GM19395 (cell line): ENCODE results near the gene ACSL5.
"Not testable (repeated sequence)": the region's sequence is repeated elsewhere in the genome, so short reads cannot be mapped to it uniquely, and the experiment has no call there.

Source experiments
- ATAC-seq: cut with Tn5 transposase; IDR thresholded peaks from one replicate; pipeline ENCODE4 v1.9.1; 2021; ENCODE audit warnings: mild to moderate bottlenecking, moderate library complexity; ENCODE audit not compliant: unreplicated experiment

ACSL5 gene

GRCh38 chr10:112348759-112349158 lies 25.2 kb upstream of the ACSL5 start:
- ATAC-seq, result no peak

DNA sequence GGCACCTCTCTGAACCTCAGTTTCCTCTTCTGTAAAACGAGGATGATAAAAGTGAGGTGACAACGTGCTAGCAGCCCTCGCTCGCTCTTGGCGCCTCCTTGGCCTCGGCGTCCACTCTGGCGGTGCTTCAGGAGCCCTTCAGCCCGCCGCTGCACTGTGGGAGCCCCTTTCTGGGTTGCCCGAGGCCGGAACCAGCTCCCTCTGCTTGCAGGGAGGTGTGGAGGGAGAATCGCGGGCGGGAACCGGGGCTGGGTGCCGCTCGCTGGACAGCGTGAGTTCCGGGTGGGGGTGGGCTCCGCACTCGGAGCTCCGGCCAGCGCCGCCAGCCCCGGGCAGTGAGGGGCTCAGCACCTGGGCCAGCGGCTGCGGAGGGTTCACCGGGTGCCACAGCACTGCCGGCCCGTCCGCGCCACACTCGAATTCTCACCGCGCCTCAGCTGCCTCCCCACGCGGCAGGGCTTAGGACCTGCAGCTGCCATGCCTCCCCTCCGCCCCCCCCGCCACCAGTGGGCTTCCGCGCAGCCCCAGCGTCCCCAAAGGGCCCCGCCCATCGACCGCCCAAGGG lies 24.3 kb upstream of the ACSL5 start:
- no peak for ATAC-seq

DNA sequence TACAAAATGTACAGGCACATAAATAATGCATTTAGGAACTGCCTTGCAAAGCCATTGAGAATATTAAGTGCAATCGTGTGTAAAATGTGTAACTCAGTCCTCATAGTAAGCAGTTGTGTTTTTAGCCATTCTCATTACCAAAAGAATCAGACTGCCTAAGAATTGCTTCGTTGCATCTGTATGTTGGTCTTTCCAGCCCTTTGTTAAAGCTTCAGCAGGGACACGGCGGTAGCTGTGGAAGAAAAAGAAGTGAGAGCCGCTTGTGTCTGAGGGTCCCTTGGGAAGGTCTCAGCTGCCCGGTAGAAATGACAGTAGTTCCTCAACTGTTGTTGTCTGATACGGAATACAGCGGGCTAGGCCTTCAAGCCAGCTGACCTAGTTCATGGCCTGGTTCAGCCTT lies 22.8 kb upstream of the ACSL5 start:
- ATAC-seq, result no peak

GRCh38 chr10:112352044-112352443 lies 21.9 kb upstream of the ACSL5 start:
- no peak for ATAC-seq

DNA sequence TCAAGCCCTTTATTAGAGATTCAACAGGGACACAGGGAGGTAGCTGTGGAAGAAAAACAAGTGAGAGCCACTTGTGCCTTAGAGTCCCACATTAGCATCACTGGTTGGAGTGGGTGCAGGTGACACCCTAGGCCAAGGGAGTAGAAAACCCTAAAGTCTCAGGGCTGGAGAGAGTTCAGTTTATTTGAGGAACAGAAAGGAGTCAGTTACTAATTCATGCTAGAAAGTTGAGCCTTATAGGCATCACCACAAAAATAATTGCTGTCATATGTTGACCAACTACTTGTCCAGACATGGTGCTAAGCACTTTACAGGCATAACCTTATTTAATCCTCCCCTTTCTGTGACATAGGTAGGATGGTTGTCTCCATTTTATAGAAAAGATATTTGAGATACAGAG lies 20.9 kb upstream of the ACSL5 start:
- no peak for ATAC-seq

DNA sequence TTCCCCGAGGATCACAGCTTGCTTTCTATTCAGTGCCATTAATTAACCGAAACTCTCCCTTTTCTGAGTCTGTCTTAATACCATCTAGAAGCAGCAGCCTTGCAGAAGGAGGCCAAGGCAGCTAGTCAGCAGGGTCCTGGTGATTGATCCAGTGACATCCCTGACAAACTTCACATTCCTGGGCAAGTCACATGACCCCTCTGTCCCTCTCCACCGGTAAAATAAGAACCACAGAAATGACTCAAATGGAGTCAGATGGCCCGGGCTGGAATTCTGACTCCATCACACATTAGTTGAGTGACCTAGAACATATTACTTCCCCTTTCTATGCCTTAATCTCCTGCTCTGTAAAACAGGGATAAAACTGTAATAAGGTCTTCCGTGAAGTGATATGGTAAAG lies 17.2 kb upstream of the ACSL5 start:
- ATAC-seq, result no peak

- no peak for ATAC-seq
These were observed 14.2 kb upstream of the ACSL5 start for GRCh38 chr10:112359606-112360307.

DNA sequence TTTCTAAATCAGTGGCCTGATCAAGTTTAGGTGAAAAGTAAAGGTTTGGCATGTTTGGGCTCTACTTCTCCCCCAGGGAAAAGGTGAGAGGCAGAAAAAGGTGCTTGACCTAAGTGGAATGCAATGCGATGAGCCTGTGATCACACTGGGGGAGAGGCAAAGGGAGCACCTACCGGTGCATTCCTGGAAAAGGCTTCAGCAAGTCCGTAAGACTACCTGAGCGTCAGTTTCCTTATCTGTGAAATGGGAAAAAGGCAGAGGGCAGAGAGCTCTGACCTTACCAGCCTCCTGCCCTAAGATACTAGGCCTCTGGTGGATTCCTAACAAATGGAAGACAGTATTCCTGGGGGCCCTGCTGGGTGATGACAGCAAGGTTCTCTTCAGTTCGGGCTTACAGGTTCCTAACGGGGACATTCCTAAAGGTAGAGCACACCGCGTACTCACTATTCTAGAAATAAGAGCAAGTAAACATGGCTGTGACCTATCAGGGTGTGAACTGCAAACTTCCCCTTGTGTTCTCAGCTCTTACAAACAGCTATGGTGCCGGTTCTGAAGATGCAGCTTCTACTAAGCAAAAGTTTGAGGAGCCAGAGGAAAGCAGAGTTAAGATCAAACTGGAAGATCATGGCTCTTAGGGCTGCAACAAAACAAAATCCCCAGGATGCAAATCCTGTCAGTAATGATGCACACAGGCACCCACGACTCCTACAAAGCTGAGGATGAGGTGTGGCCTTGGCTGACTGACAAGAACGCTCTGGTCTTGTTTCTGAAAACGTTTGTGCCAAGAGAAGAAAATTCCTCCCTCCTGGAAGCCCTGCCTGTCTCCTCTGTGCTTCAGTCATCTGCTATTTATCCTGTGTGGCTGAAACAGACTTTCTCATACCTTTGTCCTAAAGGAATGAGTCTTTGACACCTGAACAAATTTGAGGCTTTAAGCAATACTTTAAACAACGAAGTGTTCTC lies 13.3 kb upstream of the ACSL5 start:
- no peak for ATAC-seq

DNA sequence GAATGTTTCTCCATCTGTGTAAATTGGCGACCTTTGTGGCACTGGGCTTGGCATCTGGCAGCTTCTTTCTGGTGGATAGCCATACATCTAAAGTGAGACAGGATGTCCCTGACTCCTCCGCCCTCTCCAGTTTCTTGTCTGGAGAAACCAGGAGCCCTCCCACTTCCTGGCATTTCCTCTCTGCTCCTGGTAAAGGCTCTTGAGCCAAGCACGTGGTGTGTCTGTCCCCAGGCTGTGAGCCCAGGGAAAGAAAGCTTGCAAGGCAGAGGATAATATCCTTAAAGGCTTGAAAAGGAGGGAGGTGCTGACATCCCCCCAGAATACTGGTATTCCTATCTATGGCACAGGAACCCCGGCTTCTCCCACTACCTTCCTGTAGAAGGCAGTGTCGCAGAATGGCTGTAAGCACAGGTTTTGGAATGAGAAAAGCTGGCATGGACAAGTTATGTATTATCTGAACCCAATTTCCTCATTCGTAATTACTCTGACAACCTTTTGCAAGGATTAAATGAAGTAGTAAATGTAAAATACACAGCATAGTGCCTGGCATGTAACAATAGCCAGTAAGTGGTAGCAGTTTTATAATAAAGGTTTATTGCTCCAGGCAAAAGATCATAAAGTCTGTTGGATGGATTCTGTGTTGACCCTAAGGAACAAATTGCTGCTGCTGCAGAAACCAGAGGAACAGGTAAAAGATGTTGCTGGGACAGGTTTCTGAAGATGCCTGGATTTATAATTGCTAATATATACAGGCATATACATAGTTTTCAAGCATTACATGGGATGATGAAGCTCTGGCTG lies 11.8 kb upstream of the ACSL5 start:
- no peak for ATAC-seq

GRCh38 chr10:112362833-112363232 lies 11.1 kb upstream of the ACSL5 start:
- no peak for ATAC-seq

- ATAC-seq, result no peak
These were observed 9.9 kb upstream of the ACSL5 start for GRCh38 chr10:112363696-112364688.

- no peak for ATAC-seq
These were observed 8.9 kb upstream of the ACSL5 start for GRCh38 chr10:112365014-112365432.

- no peak for ATAC-seq
These were observed 8.5 kb upstream of the ACSL5 start for GRCh38 chr10:112365451-112365850.

- ATAC-seq, result no peak
These were observed 6.9 kb upstream of the ACSL5 start for GRCh38 chr10:112366992-112367391.

- no peak for ATAC-seq
These were observed 6.4 kb upstream of the ACSL5 start for GRCh38 chr10:112367516-112367915.

DNA sequence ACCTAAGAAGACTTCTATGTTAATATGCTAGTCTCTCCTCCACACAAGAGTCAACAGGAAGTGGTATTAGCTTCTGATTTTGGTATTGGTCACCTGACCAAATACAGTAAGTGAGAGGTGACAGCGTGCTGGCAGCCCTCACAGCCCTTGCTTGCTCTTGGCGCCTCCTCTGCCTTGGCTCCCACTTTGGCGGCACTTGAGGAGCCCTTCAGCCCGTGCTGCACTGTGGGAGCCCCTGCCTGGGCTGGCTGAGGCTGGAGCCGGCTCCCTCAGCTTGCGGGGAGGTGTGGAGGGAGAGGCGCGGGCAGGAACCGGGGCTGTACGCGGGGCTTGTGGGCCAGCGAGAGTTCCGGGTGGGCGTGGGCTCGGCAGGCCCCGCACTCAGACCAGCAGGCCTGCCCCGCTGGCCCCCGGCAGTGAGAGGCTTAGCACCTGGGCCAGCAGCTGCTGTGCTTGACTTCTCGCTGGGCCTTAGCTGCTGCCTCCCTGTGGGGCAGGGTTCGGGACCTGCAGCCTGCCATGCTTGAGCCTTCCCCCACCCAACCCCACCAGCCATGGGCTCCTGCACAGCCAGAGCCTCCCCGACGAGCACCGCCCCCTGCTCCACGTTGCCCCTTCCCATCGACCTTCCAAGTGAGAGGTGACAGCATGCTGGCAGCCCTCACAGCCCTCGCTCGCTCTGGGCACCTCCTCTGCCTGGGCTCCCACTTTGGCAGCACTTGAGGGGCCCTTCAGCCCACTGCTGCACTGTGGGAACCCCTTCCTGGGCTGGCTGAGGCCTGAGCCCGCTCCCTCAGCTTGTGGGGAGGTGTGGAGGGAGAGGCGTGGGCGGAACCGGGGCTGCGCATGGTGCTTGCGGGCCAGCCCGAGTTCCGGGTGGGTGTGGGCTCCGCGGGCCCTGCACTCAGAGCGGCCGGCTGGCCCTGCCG lies 4.2 kb upstream of the ACSL5 start:
- peak; percentile 93 for ATAC-seq

DNA sequence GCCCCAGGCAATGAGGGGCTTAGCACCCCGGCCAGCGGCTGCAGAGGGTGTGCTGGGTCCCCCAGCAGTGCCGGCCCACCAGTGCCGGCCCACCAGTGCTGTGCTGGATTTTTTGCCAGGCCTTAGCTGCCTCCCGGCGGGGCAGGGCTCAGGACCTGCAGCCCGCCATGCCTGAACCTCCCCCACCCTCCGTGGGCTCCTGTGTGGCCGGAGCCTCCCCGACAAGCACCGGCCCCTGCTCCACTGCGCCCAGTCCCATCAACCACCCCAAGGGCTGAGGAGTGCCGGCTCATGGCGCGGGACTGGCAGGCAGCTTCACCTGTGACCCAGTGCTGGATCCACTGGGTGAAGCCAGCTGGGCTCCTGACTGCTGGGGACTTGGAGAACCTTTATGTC lies 3.5 kb upstream of the ACSL5 start:
- no peak for ATAC-seq

GRCh38 chr10:112371326-112371725 lies 2.6 kb upstream of the ACSL5 start:
- ATAC-seq, result not testable (repeated sequence)
